Measurements from ENCODE around the gene TNPO3. TPM values are rescaled to one million over a fixed set of nuclear protein-coding genes. Genes with fewer than 3 reads are reported as not detected.

TNPO3 gene
- total RNA-seq, 2 experiments from 2014 or later, result 17.1 to 18.7 TPM

DNA sequence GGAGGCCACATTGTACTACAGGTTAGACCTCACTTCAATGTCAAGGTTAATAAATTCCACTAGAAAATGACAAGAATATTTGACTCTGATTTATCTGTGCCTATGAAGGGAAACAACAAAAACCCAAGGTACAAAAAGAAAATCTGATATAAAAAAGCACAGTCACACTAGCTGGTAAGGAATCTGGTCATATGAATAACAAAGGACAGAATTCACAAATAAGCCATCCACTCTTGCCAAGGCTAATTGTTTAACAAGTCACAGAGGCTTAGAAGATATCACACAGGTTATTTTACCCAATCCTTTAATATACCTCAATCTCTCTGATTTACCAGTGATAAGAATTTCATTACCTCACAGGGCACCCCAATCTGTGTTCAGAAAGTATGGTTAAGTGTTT, 69.3 kb downstream of the TNPO3 start:
- H3K36me3 Mint-ChIP-seq (ENCODE audit: low read depth), result peaks cover 88% of the 10 kb centered on the region
- POLR2A ChIA-PET, result no interaction called here
- H3K9me3 ChIP-seq (ENCODE audit: control insufficient read depth in 1 of 2, insufficient read depth in 1 of 2, low read length in 2 of 2), result no peaks in the 10 kb centered on the region

DNA sequence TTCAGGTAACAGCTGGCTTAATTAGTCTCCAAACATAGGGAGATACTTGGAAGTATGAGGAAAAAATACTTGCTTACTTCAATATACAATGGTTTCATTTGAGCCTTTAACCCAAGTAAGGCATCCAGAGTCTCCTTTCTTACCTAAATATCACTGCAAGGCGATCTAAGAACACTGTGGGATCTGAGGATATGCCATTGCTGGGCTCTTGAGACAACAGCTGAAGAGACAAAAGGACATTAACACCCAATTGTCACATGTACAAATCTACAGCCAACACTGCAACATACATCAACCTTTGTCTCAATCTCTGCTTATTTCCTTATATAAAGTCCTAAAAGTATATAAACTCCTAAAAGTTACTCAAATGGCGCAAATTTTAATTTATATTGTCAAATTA, 72.8 kb downstream of the TNPO3 start:
- no peaks in the 10 kb centered on the region for H3K9me3 ChIP-seq (ENCODE audit: control insufficient read depth in 1 of 2, insufficient read depth in 1 of 2, low read length in 2 of 2)
- no peak overlapping the region for H3K27ac ChIP-seq (ENCODE audit: low read depth in 1 of 2, low read length in 2 of 2)
- no peaks in the 10 kb centered on the region for H3K9me3 Mint-ChIP-seq
- no peak for DNase-seq
- H3K27me3 ChIP-seq (ENCODE audit: control insufficient read depth in 1 of 2, insufficient read depth in 2 of 2, low read length in 2 of 2), result no peaks in the 10 kb centered on the region
- H3K4me3 Mint-ChIP-seq, result no peak overlapping the region
- no peak for ATAC-seq (ENCODE audit: poor library complexity)
- TF ChIP-seq, protein P1, sequence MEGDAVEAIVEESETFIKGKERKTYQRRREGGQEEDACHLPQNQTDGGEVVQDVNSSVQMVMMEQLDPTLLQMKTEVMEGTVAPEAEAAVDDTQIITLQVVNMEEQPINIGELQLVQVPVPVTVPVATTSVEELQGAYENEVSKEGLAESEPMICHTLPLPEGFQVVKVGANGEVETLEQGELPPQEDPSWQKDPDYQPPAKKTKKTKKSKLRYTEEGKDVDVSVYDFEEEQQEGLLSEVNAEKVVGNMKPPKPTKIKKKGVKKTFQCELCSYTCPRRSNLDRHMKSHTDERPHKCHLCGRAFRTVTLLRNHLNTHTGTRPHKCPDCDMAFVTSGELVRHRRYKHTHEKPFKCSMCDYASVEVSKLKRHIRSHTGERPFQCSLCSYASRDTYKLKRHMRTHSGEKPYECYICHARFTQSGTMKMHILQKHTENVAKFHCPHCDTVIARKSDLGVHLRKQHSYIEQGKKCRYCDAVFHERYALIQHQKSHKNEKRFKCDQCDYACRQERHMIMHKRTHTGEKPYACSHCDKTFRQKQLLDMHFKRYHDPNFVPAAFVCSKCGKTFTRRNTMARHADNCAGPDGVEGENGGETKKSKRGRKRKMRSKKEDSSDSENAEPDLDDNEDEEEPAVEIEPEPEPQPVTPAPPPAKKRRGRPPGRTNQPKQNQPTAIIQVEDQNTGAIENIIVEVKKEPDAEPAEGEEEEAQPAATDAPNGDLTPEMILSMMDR (IDR thresholded peaks at IDR 0.05), result no peak
- no peaks in the 10 kb centered on the region for H3K4me1 ChIP-seq (ENCODE audit: insufficient read depth, low read length)
- H3K36me3 Mint-ChIP-seq (ENCODE audit: low read depth), result peaks cover 92% of the 10 kb centered on the region
- POLR2A ChIA-PET, result no interaction called here
- no peak overlapping the region for H3K27ac Mint-ChIP-seq
- intact Hi-C loops (cut with DNase I, micrococcal nuclease), result no loop called here
- no peaks in the 10 kb centered on the region for H3K27me3 Mint-ChIP-seq
- CTCF ChIA-PET, result interaction anchor here (1.0 kb wide), 1 partner anchor 29 kb away, joined by 3 read pairs; no protein-coding TSS in a partner anchor
- H3K36me3 ChIP-seq (ENCODE audit: insufficient read depth, low read length), result peaks cover 89% of the 10 kb centered on the region
- H3K4me3 ChIP-seq (ENCODE audit: low read length), result no peak overlapping the region
- no peaks in the 10 kb centered on the region for H3K4me1 Mint-ChIP-seq (ENCODE audit: low read depth)

More for the DNA sequence above, 69.3 kb downstream of the TNPO3 start:
- H3K4me3 ChIP-seq (ENCODE audit: low read length), result no peak overlapping the region
- H3K36me3 ChIP-seq (ENCODE audit: insufficient read depth, low read length), result peaks cover 93% of the 10 kb centered on the region
- Mint-ChIP-seq H3K27ac (no peak overlapping the region), H3K4me3 (no peak overlapping the region), H3K9me3 (no peaks in the 10 kb centered on the region), H3K27me3 (no peaks in the 10 kb centered on the region), H3K4me1 (ENCODE audit: low read depth) (no peaks in the 10 kb centered on the region)
- H3K27ac ChIP-seq (ENCODE audit: low read depth in 1 of 2, low read length in 2 of 2), result no peak overlapping the region
- no peak for DNase-seq
- no peak for ATAC-seq (ENCODE audit: poor library complexity)
- no peaks in the 10 kb centered on the region for H3K4me1 ChIP-seq (ENCODE audit: insufficient read depth, low read length)
- H3K27me3 ChIP-seq (ENCODE audit: control insufficient read depth in 1 of 2, insufficient read depth in 2 of 2, low read length in 2 of 2), result no peaks in the 10 kb centered on the region
- CTCF ChIA-PET, result interaction anchor here (1.0 kb wide), 1 partner anchor 106 kb away, joined by 3 read pairs; no protein-coding TSS in a partner anchor
- TF ChIP-seq, protein P1 (IDR thresholded peaks at IDR 0.05), result no peak
- intact Hi-C loops (cut with DNase I, micrococcal nuclease), result no loop called here

DNA sequence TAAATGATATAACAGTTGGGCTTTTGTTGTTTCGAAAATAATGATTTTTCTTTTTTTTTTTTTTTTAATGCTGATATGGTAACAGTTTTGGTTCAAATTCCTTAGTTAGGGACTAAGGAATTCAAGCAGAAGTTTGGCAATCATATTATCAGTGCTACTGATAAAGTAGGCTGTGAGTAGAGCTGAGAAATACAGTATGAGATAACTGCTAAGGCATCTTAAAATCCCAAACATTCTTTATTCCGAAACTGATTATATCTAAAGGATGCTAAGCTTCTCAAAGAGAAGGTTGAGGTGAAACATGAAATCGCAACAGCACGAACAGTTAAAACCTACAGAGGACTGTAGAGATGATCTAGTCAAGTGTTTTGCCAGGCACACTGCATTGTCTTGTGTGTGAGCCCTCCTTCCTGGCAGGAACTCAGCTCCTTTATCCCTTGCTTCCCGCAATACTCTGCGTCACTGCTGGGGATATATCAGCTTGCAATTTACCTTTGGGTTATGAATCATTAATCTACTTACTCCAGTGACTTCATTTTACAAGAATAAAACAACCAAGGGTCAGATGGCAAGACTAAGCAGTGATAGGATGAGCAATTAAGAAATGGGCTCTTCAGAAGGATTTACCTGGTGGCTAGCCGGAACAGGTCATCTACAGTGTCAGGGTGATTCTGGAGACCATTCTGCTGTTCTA, 80.5 kb downstream of the TNPO3 start:
- no peaks in the 10 kb centered on the region for H3K9me3 ChIP-seq (ENCODE audit: control insufficient read depth in 1 of 2, insufficient read depth in 1 of 2, low read length in 2 of 2)
- no peak overlapping the region for H3K4me3 ChIP-seq (ENCODE audit: low read length)
- CTCF ChIA-PET, result no interaction called here
- ATAC-seq (ENCODE audit: poor library complexity), result no peak
- no peaks in the 10 kb centered on the region for H3K27me3 ChIP-seq (ENCODE audit: control insufficient read depth in 1 of 2, insufficient read depth in 2 of 2, low read length in 2 of 2)
- Mint-ChIP-seq H3K4me1 (ENCODE audit: low read depth) (no peaks in the 10 kb centered on the region), H3K36me3 (ENCODE audit: low read depth) (peaks cover 89% of the 10 kb centered on the region), H3K4me3 (no peak overlapping the region), H3K9me3 (no peaks in the 10 kb centered on the region), H3K27ac (no peak overlapping the region), H3K27me3 (no peaks in the 10 kb centered on the region)
- no peak for DNase-seq
- TF ChIP-seq, protein P1 (IDR thresholded peaks at IDR 0.05), result no peak
- no peak overlapping the region for H3K27ac ChIP-seq (ENCODE audit: low read depth in 1 of 2, low read length in 2 of 2)
- H3K4me1 ChIP-seq (ENCODE audit: insufficient read depth, low read length), result no peaks in the 10 kb centered on the region
- POLR2A ChIA-PET, result no interaction called here
- intact Hi-C loops (cut with DNase I, micrococcal nuclease), result no loop called here
- H3K36me3 ChIP-seq (ENCODE audit: insufficient read depth, low read length), result peaks cover 82% of the 10 kb centered on the region

All from CD4-positive, alpha-beta T cell (primary cell).